ENCODE results near the gene CD180. TPM values are rescaled to one million over a fixed set of nuclear protein-coding genes. Genes with fewer than 3 reads are reported as not detected.

Gene CD180
- total and polyA plus RNA-seq, 9 of the 15 experiments (the other 6 are each of a cell fraction or from before 2014, with no cell fraction given) = 0.01 to 0.07 TPM; not detected in 7

DNA sequence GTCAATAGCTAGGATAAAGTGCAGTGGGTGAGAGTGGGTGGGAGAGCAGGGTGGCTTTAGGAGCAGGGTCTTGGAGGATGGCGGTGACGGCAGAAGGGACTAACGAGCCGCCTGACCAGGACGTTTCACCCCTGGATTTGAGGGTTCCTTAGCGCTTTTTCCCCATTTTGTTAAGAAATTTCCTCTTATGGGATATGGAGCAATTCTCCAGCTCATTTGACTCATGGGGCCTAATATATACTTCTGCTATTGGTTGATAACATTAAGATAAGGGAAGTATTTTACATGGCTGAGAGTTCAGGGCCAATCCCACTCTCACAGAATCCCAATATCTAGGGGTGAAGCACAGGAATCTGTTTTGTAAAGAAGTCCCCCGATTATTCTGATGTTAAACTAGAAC lies 17.6 kb downstream of the CD180 start (continued):
- TF ChIP-seq MGA (IDR thresholded peaks at IDR 0.05) (no peak), FUS (optimal IDR thresholded peaks at IDR 0.05; ENCODE audit: low read depth, low read length) (no peak)
- TF ChIP-seq, protein P1, sequence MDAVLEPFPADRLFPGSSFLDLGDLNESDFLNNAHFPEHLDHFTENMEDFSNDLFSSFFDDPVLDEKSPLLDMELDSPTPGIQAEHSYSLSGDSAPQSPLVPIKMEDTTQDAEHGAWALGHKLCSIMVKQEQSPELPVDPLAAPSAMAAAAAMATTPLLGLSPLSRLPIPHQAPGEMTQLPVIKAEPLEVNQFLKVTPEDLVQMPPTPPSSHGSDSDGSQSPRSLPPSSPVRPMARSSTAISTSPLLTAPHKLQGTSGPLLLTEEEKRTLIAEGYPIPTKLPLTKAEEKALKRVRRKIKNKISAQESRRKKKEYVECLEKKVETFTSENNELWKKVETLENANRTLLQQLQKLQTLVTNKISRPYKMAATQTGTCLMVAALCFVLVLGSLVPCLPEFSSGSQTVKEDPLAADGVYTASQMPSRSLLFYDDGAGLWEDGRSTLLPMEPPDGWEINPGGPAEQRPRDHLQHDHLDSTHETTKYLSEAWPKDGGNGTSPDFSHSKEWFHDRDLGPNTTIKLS (IDR thresholded peaks at IDR 0.05; ENCODE audit: borderline replicate concordance, low read depth) = no peak

All from K562 (cell line).